Gastroesophageal sphincter (tissue), 4 donors: Measurements from ENCODE around the gene C5. TPM values are rescaled to one million over a fixed set of nuclear protein-coding genes. Genes with fewer than 3 reads are reported as not detected.
A peak's percentile ranks its signal among the peaks of the same experiment; 100 is the strongest.

Experiments
- ATAC-seq: fragments of 150-250 bp; one replicate; pipeline ENCODE4 v1.9.1; 2016; ENCODE audit warnings: mild to moderate bottlenecking, moderate library complexity
- H3K27ac ChIP-seq, 4 donors: fragments of 200-600 bp; sonication (generic) in 3 of 4; 1 replicate in 3 of 4; 2 replicates in 1 of 4; pipeline ENCODE4 v1.5.1; 2016 to 2019
- H3K27me3 ChIP-seq: fragments of 200-600 bp; sonication (generic); one replicate; pipeline ENCODE4 v1.5.1; 2019
- H3K36me3 ChIP-seq, 2 donors: fragments of 200-600 bp; sonication (generic); one replicate each; pipeline ENCODE4 v1.5.1; 2019; ENCODE audit warnings: control low read depth in 1 of 2
- H3K4me1 ChIP-seq, 3 donors: fragments of 200-600 bp; sonication (generic); 1 replicate in 2 of 3; 2 replicates in 1 of 3; pipeline ENCODE4 v1.5.1; 2016 to 2019; ENCODE audit warnings: control low read depth in 2 of 3
- H3K4me3 ChIP-seq, 2 donors: fragments of 200-600 bp; sonication (generic); one replicate each; pipeline ENCODE4 v1.5.1; 2019; ENCODE audit warnings: mild to moderate bottlenecking in 1 of 2, moderate library complexity in 1 of 2
- H3K9me3 ChIP-seq, 3 donors: fragments of 200-600 bp; sonication (generic); one replicate each; pipeline ENCODE4 v1.5.1; 2017 to 2019; ENCODE audit warnings: control low read depth in 2 of 3
- EP300 ChIP-seq: sonication (generic); formaldehyde crosslinking; IDR thresholded peaks from one replicate; pipeline ENCODE4 v1.6.1; 2017; ENCODE audit warnings: antibody characterized with exemption, mild to moderate bottlenecking
- POLR2A ChIP-seq, 2 donors: fragments of 450-650 bp; IDR thresholded peaks; one replicate each; pipeline ENCODE4 v1.6.1; 2017; ENCODE audit warnings: antibody characterized with exemption in 2 of 2, mild to moderate bottlenecking in 2 of 2, moderate library complexity in 1 of 2
- POLR2AphosphoS5 ChIP-seq: sonication (generic); formaldehyde crosslinking; IDR thresholded peaks from one replicate; pipeline ENCODE4 v1.6.1; 2017; ENCODE audit warnings: antibody characterized with exemption
- WGBS, 2 donors: methylation state at CpG; one replicate each; pipeline ENCODE4 v1.1.5; 2018; ENCODE audit warnings: low coverage in 1 of 2; 5-methylcytosine and 5-hydroxymethylcytosine counted together
- total RNA-seq, 4 donors: library from RNA; depleted of rRNA; stranded (reverse); fragments of >200 nt; gene quantifications; one replicate each; pipeline ENCODE4 v1.1.0, GENCODE V29; 2016
- TF ChIP-seq, protein P1 (sequence below), 4 experiments: fragments of 200-600 bp in 2 of 4; fragments of 450-650 bp in 2 of 4; sonication (generic) in 1 of 4; IDR thresholded peaks; one replicate each; pipeline ENCODE4 v1.5.1; 2017 to 2019; ENCODE audit warnings: antibody characterized with exemption in 4 of 4, mild to moderate bottlenecking in 2 of 4, moderate library complexity in 2 of 4

The C5 gene
- total RNA-seq, 4 donors from 2014 or later, result 2.7 to 8.9 (median 6.3) TPM

GRCh38 chr9:120918931-120919842 lies 130.9 kb downstream of the C5 start:
- no peaks in the 10 kb centered on the region for H3K9me3 ChIP-seq
- no peak overlapping the region for H3K4me3 ChIP-seq
- peak overlapping the region; percentile 67 to 86 (median 80) for H3K27ac ChIP-seq
- 32 to 45% methylated on average over 7 of the region's 20 CpGs for WGBS, 2 donors
- peaks cover 8 to 87% (median 31%) of the 10 kb centered on the region in 3 donors for H3K4me1 ChIP-seq
- no peaks in the 10 kb centered on the region for H3K27me3 ChIP-seq
- ATAC-seq, result peak; percentile 35
- no peak for TF ChIP-seq POLR2A (IDR thresholded peaks at IDR 0.05)
- TF ChIP-seq POLR2AphosphoS5, result peak; percentile 35
- H3K36me3 ChIP-seq, result no peaks in the 10 kb centered on the region

GRCh38 chr9:120917929-120918762 lies 131.9 kb downstream of the C5 start:
- H3K4me3 ChIP-seq, result no peak overlapping the region
- H3K27me3 ChIP-seq, result no peaks in the 10 kb centered on the region
- TF ChIP-seq, protein P1, sequence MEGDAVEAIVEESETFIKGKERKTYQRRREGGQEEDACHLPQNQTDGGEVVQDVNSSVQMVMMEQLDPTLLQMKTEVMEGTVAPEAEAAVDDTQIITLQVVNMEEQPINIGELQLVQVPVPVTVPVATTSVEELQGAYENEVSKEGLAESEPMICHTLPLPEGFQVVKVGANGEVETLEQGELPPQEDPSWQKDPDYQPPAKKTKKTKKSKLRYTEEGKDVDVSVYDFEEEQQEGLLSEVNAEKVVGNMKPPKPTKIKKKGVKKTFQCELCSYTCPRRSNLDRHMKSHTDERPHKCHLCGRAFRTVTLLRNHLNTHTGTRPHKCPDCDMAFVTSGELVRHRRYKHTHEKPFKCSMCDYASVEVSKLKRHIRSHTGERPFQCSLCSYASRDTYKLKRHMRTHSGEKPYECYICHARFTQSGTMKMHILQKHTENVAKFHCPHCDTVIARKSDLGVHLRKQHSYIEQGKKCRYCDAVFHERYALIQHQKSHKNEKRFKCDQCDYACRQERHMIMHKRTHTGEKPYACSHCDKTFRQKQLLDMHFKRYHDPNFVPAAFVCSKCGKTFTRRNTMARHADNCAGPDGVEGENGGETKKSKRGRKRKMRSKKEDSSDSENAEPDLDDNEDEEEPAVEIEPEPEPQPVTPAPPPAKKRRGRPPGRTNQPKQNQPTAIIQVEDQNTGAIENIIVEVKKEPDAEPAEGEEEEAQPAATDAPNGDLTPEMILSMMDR (IDR thresholded peaks at IDR 0.05), result no peak
- no peak for TF ChIP-seq POLR2AphosphoS5
- no peak for TF ChIP-seq EP300
- TF ChIP-seq POLR2A (IDR thresholded peaks at IDR 0.05), result no peak
- peak overlapping the region; percentile 67 to 86 (median 80) for H3K27ac ChIP-seq
- peaks cover 8 to 85% (median 31%) of the 10 kb centered on the region in 3 donors for H3K4me1 ChIP-seq
- H3K9me3 ChIP-seq, result no peaks in the 10 kb centered on the region
- peaks cover 0 to 6% of the 10 kb centered on the region in 2 donors for H3K36me3 ChIP-seq
- no peak for ATAC-seq
- 95% methylated on average over 4 of the region's 4 CpGs for WGBS, 2 donors

DNA sequence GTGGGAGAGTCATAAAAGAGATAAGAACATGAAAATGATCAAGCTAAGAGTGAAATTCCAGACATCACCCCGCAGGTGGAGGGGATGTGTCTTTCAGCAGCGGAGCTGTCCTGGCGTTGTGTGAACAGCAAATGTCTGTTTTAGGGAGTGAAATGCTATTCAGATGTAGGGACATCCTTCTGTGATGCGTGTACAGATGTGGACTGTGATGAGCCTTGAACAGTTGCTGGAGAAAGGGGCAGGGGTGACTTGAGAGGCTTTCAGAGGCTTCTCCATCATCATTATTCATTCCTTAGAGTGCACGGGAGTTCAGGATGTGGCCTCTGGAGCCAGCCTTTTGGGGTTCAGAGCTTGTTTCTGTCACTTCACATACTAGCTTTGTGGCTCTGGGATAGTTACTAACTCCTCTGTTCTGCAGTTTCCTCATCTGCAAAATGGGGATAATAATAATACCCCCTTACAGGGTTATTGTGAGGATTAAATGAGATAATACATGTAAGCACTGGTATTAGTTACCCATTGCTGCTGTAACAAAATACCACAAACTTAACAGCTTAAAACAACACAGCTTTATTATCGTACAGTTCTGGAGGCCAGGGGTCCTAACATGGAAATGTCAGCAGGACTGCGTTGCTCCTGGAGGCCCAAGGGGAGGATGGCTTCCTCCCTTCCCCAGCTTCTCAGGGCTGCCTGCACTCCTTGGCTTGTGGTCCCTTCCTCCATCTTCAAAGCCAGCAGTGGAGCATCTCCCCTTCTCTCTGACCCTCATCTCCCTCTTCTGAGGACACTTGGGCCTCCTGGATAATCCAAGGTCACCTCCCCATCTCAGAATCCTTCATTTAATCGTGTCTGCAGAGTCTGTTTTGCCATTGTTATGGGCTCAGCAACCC lies 132.8 kb downstream of the C5 start:
- no peak overlapping the region for H3K4me3 ChIP-seq
- H3K9me3 ChIP-seq, result no peaks in the 10 kb centered on the region
- peak overlapping the region in 3 of 4 donors; percentile 66 to 71 (median 70) for H3K27ac ChIP-seq
- peaks cover 0 to 15% of the 10 kb centered on the region in 2 donors for H3K36me3 ChIP-seq
- TF ChIP-seq EP300 (no peak), POLR2A (IDR thresholded peaks at IDR 0.05) (no peak), POLR2AphosphoS5 (no peak)
- TF ChIP-seq, protein P1 (IDR thresholded peaks at IDR 0.05), result no peak
- ATAC-seq, result no peak
- H3K4me1 ChIP-seq, result peaks cover 8 to 76% (median 27%) of the 10 kb centered on the region in 3 donors
- H3K27me3 ChIP-seq, result no peaks in the 10 kb centered on the region
- 91 to 94% methylated on average over 3 to 8 of the region's 8 CpGs for WGBS, 2 donors

GRCh38 chr9:120916588-120916987 lies 133.5 kb downstream of the C5 start:
- H3K36me3 ChIP-seq, result peaks cover 0 to 22% of the 10 kb centered on the region in 2 donors
- H3K4me1 ChIP-seq, result peaks cover 8 to 70% (median 25%) of the 10 kb centered on the region in 3 donors
- ATAC-seq, result peak; percentile 79
- H3K9me3 ChIP-seq, result no peaks in the 10 kb centered on the region
- no peak for TF ChIP-seq EP300
- TF ChIP-seq, protein P1 (IDR thresholded peaks at IDR 0.05), result peak in 2 of 4 experiments; percentile 23 to 39
- TF ChIP-seq POLR2A (IDR thresholded peaks at IDR 0.05), result no peak
- TF ChIP-seq POLR2AphosphoS5, result peak; percentile 98
- WGBS, 2 donors, result 31 to 41% methylated on average over 3 of the region's 3 CpGs
- H3K27ac ChIP-seq, result peak overlapping the region in 3 of 4 donors; percentile 66 to 71 (median 70)
- no peaks in the 10 kb centered on the region for H3K27me3 ChIP-seq
- no peak overlapping the region for H3K4me3 ChIP-seq
